Body of pancreas (tissue), 4 donors: ENCODE results near the gene C19orf47. TPM values are rescaled to one million over a fixed set of nuclear protein-coding genes. Genes with fewer than 3 reads are reported as not detected.

Source experiments
- ATAC-seq: fragments of 150-250 bp; one replicate; pipeline ENCODE4 v1.9.1; 2016
- DNase-seq, 4 donors: peaks; one replicate each; pipeline ENCODE4 v3.0.0-alpha.2; 2019
- H3K27ac ChIP-seq, 4 donors: fragments of 200-600 bp; sonication (generic); 1 replicate in 3 of 4; 2 replicates in 1 of 4; pipeline versions ENCODE4 v1.5.1 to v1.6.1; 2016 to 2019; ENCODE audit warnings: mild to moderate bottlenecking in 1 of 4, mixed read lengths in 1 of 4, moderate library complexity in 1 of 4
- H3K27me3 ChIP-seq, 2 donors: fragments of 200-600 bp; sonication (generic); one replicate each; pipeline ENCODE4 v1.6.0; 2016; ENCODE audit warnings: mild to moderate bottlenecking in 1 of 2
- H3K36me3 ChIP-seq, 2 donors: fragments of 200-600 bp; sonication (generic); replicated peaks in 1 of 2; 2 replicates each; pipeline ENCODE4 v1.5.1; 2016; ENCODE audit warnings: low read depth in 2 of 2; ENCODE audit not compliant: insufficient read depth in 1 of 2
- H3K4me1 ChIP-seq: fragments of 200-600 bp; sonication (generic); one replicate; pipeline ENCODE4 v1.6.0; 2016
- H3K4me3 ChIP-seq, 2 donors: fragments of 200-600 bp; sonication (generic); 1 replicate in 1 of 2; 2 replicates in 1 of 2; pipeline ENCODE4 v1.5.1; 2016 to 2019
- H3K9me3 ChIP-seq, 3 donors: fragments of 200-600 bp; sonication (generic); 1 replicate in 2 of 3; 2 replicates in 1 of 3; pipeline ENCODE4 v1.5.1; 2016
- POLR2A ChIP-seq, 3 donors: fragments of 450-650 bp; IDR thresholded peaks; one replicate each; pipeline ENCODE4 v1.6.1; 2016; ENCODE audit warnings: antibody characterized with exemption in 3 of 3, mild to moderate bottlenecking in 2 of 3
- WGBS, 2 donors: methylation state at CpG; one replicate each; pipeline ENCODE4 v1.1.5; 2017; 5-methylcytosine and 5-hydroxymethylcytosine counted together
- intact Hi-C: fragments of 100-400 bp; cut with DNase I; formaldehyde crosslinking; loops from one replicate; pipeline ENCODE4 v1.15.1; 2023
- total RNA-seq, 2 donors: library from RNA; depleted of rRNA; stranded (reverse); fragments of >200 nt; gene quantifications; one replicate each; pipeline ENCODE4 v1.1.0, GENCODE V29; 2016
- TF ChIP-seq, protein P1 (sequence below), 7 experiments: fragments of 450-650 bp in 4 of 7; fragments of 200-600 bp in 3 of 7; sonication (generic) in 3 of 7; IDR thresholded peaks; one replicate each; pipeline ENCODE4 v1.5.1; 2016 to 2019; ENCODE audit warnings: antibody characterized with exemption in 7 of 7

C19orf47 gene
- total RNA-seq, 2 donors from 2014 or later = 3.9 to 19.8 TPM

DNA sequence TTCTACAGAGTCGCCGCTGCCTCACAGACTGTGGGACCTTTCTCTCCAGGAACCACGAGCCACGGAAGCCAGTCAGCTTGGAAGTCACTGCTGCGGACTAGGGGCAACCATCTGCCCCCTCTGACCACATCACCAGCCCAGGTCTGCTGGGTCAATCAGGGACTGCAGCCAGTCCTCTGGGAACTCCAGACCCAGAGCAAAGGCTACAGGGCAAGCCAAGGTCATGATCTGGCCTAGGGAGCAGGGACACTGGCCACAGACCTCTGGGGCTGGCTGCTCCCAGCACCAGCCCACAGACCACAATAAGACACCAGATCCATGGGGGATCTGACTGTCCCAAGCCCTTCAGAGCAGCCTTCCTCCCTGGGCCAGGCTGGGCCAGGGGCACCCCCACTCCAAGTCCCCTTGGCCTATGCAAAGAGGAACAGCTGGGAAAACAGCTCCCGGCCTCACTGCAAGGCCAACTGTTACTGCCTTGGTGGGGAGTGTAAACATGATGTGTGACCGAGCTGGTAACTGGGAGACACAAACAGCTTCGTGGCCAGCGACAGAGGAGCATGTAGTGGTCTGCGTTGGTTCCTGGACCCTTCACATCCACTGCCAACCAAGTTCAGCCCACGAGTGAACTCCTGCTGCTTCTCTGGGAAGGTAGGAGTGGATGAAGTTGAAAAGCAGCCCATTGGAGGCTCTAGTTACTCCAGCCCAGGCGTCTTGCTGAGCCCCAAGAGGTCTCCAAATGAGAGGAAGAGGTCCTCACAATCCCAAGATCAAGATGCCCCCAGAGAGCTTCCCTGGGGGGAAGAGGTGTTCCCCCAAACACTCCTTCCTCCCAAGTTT, 64.6 kb downstream of the C19orf47 start:
- Histone ChIP-seq H3K4me1 (peaks cover 62% of the 10 kb centered on the region), H3K4me3 (no peak overlapping the region), H3K9me3 (no peaks in the 10 kb centered on the region), H3K27me3 (no peaks in the 10 kb centered on the region), H3K27ac (peak overlapping the region; percentile 92 to 98 (median 94)), H3K36me3 (no peaks in the 10 kb centered on the region)
- DNase-seq (peak; percentile 64 to 80 (median 76)), ATAC-seq (peak; percentile 23)
- TF ChIP-seq, protein P1, sequence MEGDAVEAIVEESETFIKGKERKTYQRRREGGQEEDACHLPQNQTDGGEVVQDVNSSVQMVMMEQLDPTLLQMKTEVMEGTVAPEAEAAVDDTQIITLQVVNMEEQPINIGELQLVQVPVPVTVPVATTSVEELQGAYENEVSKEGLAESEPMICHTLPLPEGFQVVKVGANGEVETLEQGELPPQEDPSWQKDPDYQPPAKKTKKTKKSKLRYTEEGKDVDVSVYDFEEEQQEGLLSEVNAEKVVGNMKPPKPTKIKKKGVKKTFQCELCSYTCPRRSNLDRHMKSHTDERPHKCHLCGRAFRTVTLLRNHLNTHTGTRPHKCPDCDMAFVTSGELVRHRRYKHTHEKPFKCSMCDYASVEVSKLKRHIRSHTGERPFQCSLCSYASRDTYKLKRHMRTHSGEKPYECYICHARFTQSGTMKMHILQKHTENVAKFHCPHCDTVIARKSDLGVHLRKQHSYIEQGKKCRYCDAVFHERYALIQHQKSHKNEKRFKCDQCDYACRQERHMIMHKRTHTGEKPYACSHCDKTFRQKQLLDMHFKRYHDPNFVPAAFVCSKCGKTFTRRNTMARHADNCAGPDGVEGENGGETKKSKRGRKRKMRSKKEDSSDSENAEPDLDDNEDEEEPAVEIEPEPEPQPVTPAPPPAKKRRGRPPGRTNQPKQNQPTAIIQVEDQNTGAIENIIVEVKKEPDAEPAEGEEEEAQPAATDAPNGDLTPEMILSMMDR (IDR thresholded peaks at IDR 0.05) = no peak
- peak; percentile 34 to 70 (median 62) for TF ChIP-seq POLR2A (IDR thresholded peaks at IDR 0.05)
- intact Hi-C loops = no loop called here
- WGBS, 2 donors = 2 to 15% methylated on average over 7 to 12 of the region's 12 CpGs

DNA sequence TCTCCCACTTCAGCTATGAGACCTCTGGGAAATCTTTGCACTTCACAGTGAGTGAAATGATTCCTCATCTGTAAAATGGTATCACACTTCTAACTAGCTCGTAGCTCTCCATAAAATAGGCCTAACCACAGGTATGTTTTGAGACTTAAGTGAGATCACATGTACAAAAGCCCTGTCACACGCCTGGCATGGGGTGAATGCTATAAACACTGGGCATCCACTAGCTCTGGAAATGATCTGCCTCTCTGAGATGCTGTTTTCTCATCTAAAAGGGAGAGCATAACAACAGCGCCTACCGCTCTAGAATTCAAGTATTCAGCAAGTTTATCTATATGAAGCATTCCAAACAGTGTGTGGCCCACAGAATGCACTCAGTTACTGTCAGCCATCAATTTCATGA, 65.3 kb downstream of the C19orf47 start:
- TF ChIP-seq, protein P1 (IDR thresholded peaks at IDR 0.05) = no peak
- no peak for TF ChIP-seq POLR2A (IDR thresholded peaks at IDR 0.05)
- no peak for ATAC-seq
- H3K4me1 ChIP-seq = peaks cover 69% of the 10 kb centered on the region
- H3K27me3 ChIP-seq = no peaks in the 10 kb centered on the region
- intact Hi-C loops = no loop called here
- H3K27ac ChIP-seq = peak overlapping the region; percentile 92 to 98 (median 94)
- no peaks in the 10 kb centered on the region for H3K36me3 ChIP-seq
- no peak for DNase-seq
- no peak overlapping the region for H3K4me3 ChIP-seq
- WGBS, 2 donors = 69 to 72% methylated on average over 4 of the region's 4 CpGs
- no peaks in the 10 kb centered on the region for H3K9me3 ChIP-seq

DNA sequence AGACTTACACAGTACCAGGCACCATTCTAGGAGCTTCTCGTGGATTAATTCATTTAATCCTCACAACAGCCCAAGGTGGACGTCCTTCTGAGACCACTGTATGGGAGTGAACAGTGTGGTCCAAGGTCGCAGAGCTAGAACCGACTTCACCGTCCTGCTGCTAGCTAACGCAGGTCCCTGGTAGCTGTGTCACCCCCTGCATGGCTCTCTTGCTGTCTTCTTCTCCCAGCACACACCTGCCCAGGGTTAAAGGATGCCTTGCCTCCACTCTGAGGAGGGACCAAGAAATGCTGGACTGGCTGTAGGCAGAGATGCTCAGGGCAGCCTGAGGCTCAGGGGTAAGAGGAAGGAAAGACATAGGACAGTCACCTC, 66.0 kb downstream of the C19orf47 start:
- Histone ChIP-seq H3K9me3 (no peaks in the 10 kb centered on the region), H3K27me3 (no peaks in the 10 kb centered on the region), H3K4me1 (peaks cover 76% of the 10 kb centered on the region), H3K36me3 (no peaks in the 10 kb centered on the region), H3K4me3 (no peak overlapping the region), H3K27ac (peak overlapping the region in 2 of 4 donors; percentile 21 to 98)
- WGBS, 2 donors = 69 to 78% methylated on average over 4 to 6 of the region's 6 CpGs
- ATAC-seq (no peak), DNase-seq (no peak)
- TF ChIP-seq POLR2A (IDR thresholded peaks at IDR 0.05) = no peak
- TF ChIP-seq, protein P1 (IDR thresholded peaks at IDR 0.05) = no peak
- intact Hi-C loops = no loop called here

DNA sequence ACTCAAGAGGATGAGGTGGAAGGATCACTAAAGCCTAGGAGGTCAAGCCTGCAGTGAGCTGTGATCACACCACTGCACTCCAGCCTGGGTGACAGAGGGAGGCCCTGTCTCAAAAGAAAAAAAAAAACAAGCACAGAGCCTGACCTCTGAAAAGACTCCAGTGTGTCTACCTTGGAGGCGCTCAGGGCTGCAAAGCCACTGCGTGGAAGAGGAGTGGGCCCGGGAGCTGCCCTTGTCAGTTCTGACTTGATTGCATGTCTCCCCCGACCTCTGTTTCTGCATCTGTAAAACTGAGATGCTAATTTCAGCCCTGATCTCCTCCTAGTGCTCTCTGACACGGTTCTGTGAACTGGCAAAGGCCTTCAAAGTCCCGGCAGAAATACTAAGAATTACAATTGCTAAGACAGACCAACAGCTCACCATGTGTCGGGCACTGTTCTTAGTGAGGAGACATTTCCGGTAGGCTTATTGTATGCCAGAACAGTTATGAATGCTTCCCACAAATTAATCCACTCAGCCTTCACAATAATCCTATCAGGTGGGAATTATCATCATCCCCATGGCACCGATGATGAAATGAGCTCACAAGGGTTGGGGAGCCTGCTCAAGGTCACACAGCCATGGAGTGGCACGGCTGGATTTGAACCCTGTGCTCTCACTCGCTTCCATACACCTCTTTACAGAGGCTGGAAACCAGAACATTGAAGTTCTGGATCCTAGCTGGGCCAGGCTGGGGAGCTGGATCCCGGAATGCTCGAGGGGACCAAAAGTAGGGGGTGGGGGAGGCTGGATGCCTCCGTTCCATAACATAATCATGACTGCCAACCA, 66.6 kb downstream of the C19orf47 start:
- no peak overlapping the region for H3K4me3 ChIP-seq

More for the DNA sequence above, 66.6 kb downstream of the C19orf47 start:
- intact Hi-C loops = no loop called here
- H3K9me3 ChIP-seq = no peaks in the 10 kb centered on the region
- peaks cover 82% of the 10 kb centered on the region for H3K4me1 ChIP-seq
- H3K27me3 ChIP-seq = no peaks in the 10 kb centered on the region
- H3K36me3 ChIP-seq = no peaks in the 10 kb centered on the region
- peak overlapping the region in 1 of 4 donors; percentile 21 for H3K27ac ChIP-seq
- ATAC-seq (no peak), DNase-seq (no peak)
- 63 to 73% methylated on average over 11 to 14 of the region's 14 CpGs for WGBS, 2 donors
- TF ChIP-seq, protein P1 (IDR thresholded peaks at IDR 0.05) = no peak
- TF ChIP-seq POLR2A (IDR thresholded peaks at IDR 0.05) = no peak
